ENCODE data around the gene CARD6. TPM values are rescaled to one million over a fixed set of nuclear protein-coding genes. Genes with fewer than 3 reads are reported as not detected.

The CARD6 gene
- total RNA-seq, 1 experiment from 2014 or later = not detected

DNA sequence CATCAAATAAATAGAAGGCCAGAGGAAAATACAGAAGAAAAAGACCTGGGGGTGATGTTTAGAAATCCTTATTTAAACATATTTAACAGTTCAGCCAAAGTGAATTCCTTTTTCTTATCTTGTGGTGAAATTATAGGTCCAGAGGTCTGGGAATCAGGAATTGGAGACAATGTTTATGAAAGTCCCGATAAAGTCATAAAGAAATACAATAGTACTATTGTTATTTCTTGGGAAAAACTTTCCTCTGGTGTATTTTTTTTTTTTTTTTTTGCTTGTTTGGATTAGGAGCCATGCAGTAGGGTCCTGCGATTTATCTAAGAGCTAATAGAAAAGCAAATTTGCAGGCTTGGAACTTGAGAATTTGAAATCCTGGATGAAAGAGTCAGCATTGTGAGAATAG is 68.6 kb downstream of the CARD6 start:
- in situ Hi-C loops (cut with HindIII; ENCODE audit: low pct_unique_long_range_greater_than_20kb, low sequenced_read_pairs) = loop anchor here (25.0 kb wide), 1 partner anchor 203 kb away; no protein-coding TSS in a partner anchor
- no peak for DNase-seq (ENCODE audit: low read depth)

Other genes with a start within 250 kb of the CARD6 start
- gene PTGER4, start 161.5 kb upstream of the CARD6 start, total RNA-seq (2014; rRNA removed; shearing (Covaris generic); ENCODE audit: low replicate concordance) = 3.4 and 7.5 TPM in 2 replicates
- gene TTC33, start 85.4 kb upstream of the CARD6 start, total RNA-seq (2014; rRNA removed; shearing (Covaris generic); ENCODE audit: low replicate concordance) = 8.8 and 9.4 TPM in 2 replicates
- gene PRKAA1, start 43.0 kb upstream of the CARD6 start, total RNA-seq (2014; rRNA removed; shearing (Covaris generic); ENCODE audit: low replicate concordance) = 19.8 and 83.2 TPM in 2 replicates
- gene RPL37, start 6.1 kb upstream of the CARD6 start, total RNA-seq (2014; rRNA removed; shearing (Covaris generic); ENCODE audit: low replicate concordance) = 118 and 170 TPM in 2 replicates
- gene C7, start 68.1 kb downstream of the CARD6 start, total RNA-seq (2014; rRNA removed; shearing (Covaris generic); ENCODE audit: low replicate concordance) = not detected in 2 replicates
- not detected in 2 replicates for gene MROH2B, start 230.0 kb downstream of the CARD6 start, total RNA-seq (2014; rRNA removed; shearing (Covaris generic); ENCODE audit: low replicate concordance)

All from Caki2 (cell line).